22Rv1 (cell line): ENCODE data around the gene SPDYC.

Experiments used
- H3K27ac ChIP-seq: fragments of 450-650 bp; 2 replicates; pipeline ENCODE4 v1.5.1; 2017
- CTCF ChIP-seq: fragments of 450-650 bp; IDR thresholded peaks from 2 replicates; pipeline ENCODE4 v1.5.1; 2017; ENCODE audit warnings: mild to moderate bottlenecking
- ZFX ChIP-seq: fragments of 450-650 bp; IDR thresholded peaks from 2 replicates; pipeline ENCODE4 v1.6.1; 2017; ENCODE audit warnings: antibody characterized with exemption, borderline replicate concordance

Gene SPDYC

GRCh38 chr11:65151331-65151899, 18.6 kb upstream of the SPDYC start:
- no peak for TF ChIP-seq ZFX
- TF ChIP-seq CTCF: no peak

DNA sequence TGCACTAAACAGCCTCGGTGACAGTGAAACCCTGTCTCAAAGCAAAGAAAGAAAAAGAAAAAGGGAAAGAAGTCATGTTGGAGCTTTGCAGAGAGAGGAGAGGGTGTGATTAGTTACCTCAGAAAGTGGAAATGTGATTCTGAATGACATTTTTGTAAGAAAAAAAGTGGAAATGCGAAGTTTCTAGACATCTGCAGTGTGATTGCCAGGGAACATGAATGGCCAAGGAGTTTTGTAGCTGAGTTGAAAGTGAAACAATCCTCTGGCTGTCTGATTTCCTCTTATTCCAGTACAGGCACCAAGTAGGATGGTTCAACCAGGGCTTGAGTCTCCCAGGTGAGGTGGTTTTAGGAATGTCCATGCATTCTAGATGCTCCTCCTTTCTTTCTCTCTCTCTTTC, 17.9 kb upstream of the SPDYC start:
- no peak overlapping the region for H3K27ac ChIP-seq
- TF ChIP-seq ZFX (no peak), CTCF (no peak)

More at GRCh38 chr11:65151331-65151899, 18.6 kb upstream of the SPDYC start:
- no peak overlapping the region for H3K27ac ChIP-seq

GRCh38 chr11:65156256-65156655, 13.8 kb upstream of the SPDYC start:
- no peak for TF ChIP-seq CTCF
- TF ChIP-seq ZFX: no peak
- H3K27ac ChIP-seq: no peak overlapping the region

DNA sequence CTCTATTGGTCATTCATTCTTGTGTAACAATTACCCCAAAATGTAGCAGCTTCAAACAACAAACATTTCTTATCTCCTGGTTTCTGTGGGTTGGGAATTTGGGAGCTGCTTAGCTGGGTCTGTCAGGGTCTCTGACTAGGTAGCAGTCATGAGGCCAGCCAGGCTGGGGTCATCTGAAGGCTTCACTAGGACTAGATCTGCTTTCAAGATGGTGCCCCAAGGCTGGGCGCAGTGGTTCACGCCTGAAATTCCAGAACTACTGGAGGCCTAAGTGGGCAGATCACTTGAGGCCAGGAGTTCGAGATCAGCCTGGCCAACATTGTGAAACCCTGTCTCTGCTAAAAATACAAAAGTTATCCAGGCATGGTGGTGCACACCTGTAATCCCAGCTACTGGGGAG, 13.1 kb upstream of the SPDYC start:
- no peak overlapping the region for H3K27ac ChIP-seq
- TF ChIP-seq CTCF: no peak
- no peak for TF ChIP-seq ZFX

- no peak overlapping the region for H3K27ac ChIP-seq
- TF ChIP-seq ZFX (no peak), CTCF (no peak)
Observed at GRCh38 chr11:65157336-65157735, 12.7 kb upstream of the SPDYC start.

- no peak for TF ChIP-seq ZFX
Observed at GRCh38 chr11:65159012-65159411, 11.0 kb upstream of the SPDYC start.

DNA sequence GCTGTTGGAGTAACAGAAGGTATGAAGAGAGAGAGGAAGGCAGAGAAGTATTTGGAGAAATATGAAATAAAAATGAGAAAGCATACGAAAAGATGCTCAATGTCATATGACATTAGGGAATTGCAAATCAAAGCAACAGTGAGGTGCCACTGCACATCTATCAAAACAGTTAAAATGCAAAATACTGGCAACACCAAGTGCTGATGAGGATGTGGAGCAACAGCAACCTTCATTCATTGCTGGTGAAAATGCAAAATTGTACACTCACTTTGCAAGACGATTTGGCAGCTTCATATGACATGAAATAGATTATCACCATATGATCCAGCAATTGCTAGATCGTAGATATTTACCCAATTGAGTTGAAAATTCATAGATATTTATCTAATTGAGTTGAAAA, 9.4 kb upstream of the SPDYC start:
- no peak overlapping the region for H3K27ac ChIP-seq

More at GRCh38 chr11:65159012-65159411, 11.0 kb upstream of the SPDYC start:
- H3K27ac ChIP-seq: no peak overlapping the region

More for the DNA sequence above, 9.4 kb upstream of the SPDYC start:
- no peak for TF ChIP-seq CTCF
- TF ChIP-seq ZFX: no peak
